HepG2 (cell line): ENCODE measurements around the gene SMIM45.

ENCODE experiments used
- AGO2 ChIP-seq: fragments of 200-400 bp; formaldehyde crosslinking; optimal IDR thresholded peaks from 2 replicates; pipeline ENCODE3; 2017; ENCODE audit warnings: mild to moderate bottlenecking, low read depth, low read length, moderate library complexity
- ATRX ChIP-seq: sonication (generic); formaldehyde crosslinking; IDR thresholded peaks from 2 replicates; pipeline ENCODE4 v1.4.0; 2020; ENCODE audit warnings: missing genetic modification reagents, borderline replicate concordance
- FOXA3 ChIP-seq: IDR thresholded peaks from 2 replicates; pipeline ENCODE4 v1.6.1; 2016; ENCODE audit warnings: missing genetic modification reagents, missing compliant biosample characterization
- GLMP ChIP-seq: sonication (generic); formaldehyde crosslinking; IDR thresholded peaks from 2 replicates; pipeline ENCODE4 v1.9.0; 2021; ENCODE audit warnings: missing genetic modification reagents, mild to moderate bottlenecking, borderline replicate concordance
- HIC2 ChIP-seq: sonication (generic); formaldehyde crosslinking; IDR thresholded peaks from 2 replicates; pipeline ENCODE4 v1.9.0; 2022; ENCODE audit warnings: low read depth, missing genetic modification reagents
- HNRNPL ChIP-seq: fragments of 200-400 bp; formaldehyde crosslinking; IDR thresholded peaks from 2 replicates; pipeline ENCODE4 v1.6.1; 2017; ENCODE audit warnings: mild to moderate bottlenecking, low read depth, low read length
- KMT2B ChIP-seq: IDR thresholded peaks from 2 replicates; pipeline ENCODE4 v1.6.1; 2016; ENCODE audit warnings: missing genetic modification reagents, missing compliant biosample characterization
- MXD4 ChIP-seq: IDR thresholded peaks from 2 replicates; pipeline ENCODE4 v1.6.1; 2016; ENCODE audit warnings: mild to moderate bottlenecking, missing biosample characterization, missing genetic modification reagents
- NCOA2 ChIP-seq: sonication (generic); formaldehyde crosslinking; IDR thresholded peaks from 2 replicates; pipeline ENCODE4 v1.8.0; 2022; ENCODE audit warnings: inconsistent platforms
- PCBP1 ChIP-seq: fragments of 200-400 bp; formaldehyde crosslinking; IDR thresholded peaks from 2 replicates; pipeline ENCODE4 v1.6.1; 2017; ENCODE audit warnings: mild to moderate bottlenecking, low read depth, low read length, borderline replicate concordance
- PRPF4 ChIP-seq: fragments of 200-400 bp; formaldehyde crosslinking; IDR thresholded peaks from 2 replicates; pipeline ENCODE4 v1.6.1; 2016; ENCODE audit warnings: low read length, low read depth; ENCODE audit not compliant: poor library complexity, severe bottlenecking
- PTBP1 ChIP-seq: fragments of 200-400 bp; formaldehyde crosslinking; IDR thresholded peaks from 2 replicates; pipeline ENCODE4 v1.6.1; 2018; ENCODE audit warnings: low read length, low read depth; ENCODE audit not compliant: poor library complexity, severe bottlenecking
- RXRA ChIP-seq: sonication (generic); formaldehyde crosslinking; IDR thresholded peaks from 2 replicates; pipeline ENCODE4 v1.5.1; 2020; ENCODE audit warnings: missing genetic modification reagents
- TRIM22 ChIP-seq: fragments of 450-650 bp; IDR thresholded peaks from 2 replicates; pipeline ENCODE4 v1.6.1; 2017
- ZBTB34 ChIP-seq: sonication (generic); formaldehyde crosslinking; IDR thresholded peaks from 2 replicates; pipeline ENCODE4 v1.8.0; 2022; ENCODE audit warnings: mild to moderate bottlenecking, missing genetic modification reagents
- ZFAT ChIP-seq: sonication (generic); formaldehyde crosslinking; conservative IDR thresholded peaks from 2 replicates; pipeline ENCODE4 v1.8.1; 2023; ENCODE audit warnings: missing genetic modification reagents, inconsistent platforms
- ZNF180 ChIP-seq: sonication (generic); formaldehyde crosslinking; IDR thresholded peaks from 2 replicates; pipeline ENCODE4 v1.4.0; 2020; ENCODE audit warnings: low read depth, missing genetic modification reagents, borderline replicate concordance
- ZNF234 ChIP-seq: sonication (generic); formaldehyde crosslinking; conservative IDR thresholded peaks from 2 replicates; pipeline ENCODE4 v1.5.1; 2020; ENCODE audit warnings: mild to moderate bottlenecking, missing genetic modification reagents
- ZNF441 ChIP-seq: sonication (generic); formaldehyde crosslinking; IDR thresholded peaks from 2 replicates; pipeline ENCODE4 v1.7.0; 2021; ENCODE audit warnings: missing genetic modification reagents, borderline replicate concordance
- ZNF652 ChIP-seq: IDR thresholded peaks from 2 replicates; pipeline ENCODE4 v1.6.1; 2016; ENCODE audit warnings: low read depth, borderline replicate concordance
- ZSCAN22 ChIP-seq: sonication (generic); formaldehyde crosslinking; IDR thresholded peaks from 2 replicates; pipeline ENCODE4 v1.4.0; 2020; ENCODE audit warnings: mild to moderate bottlenecking, missing genetic modification reagents
- TF ChIP-seq, protein P1 (sequence below): sonication (generic); formaldehyde crosslinking; IDR thresholded peaks from 2 replicates; pipeline ENCODE4 v1.5.0; 2020; ENCODE audit warnings: missing genetic modification reagents
- TF ChIP-seq, protein P2 (sequence below): sonication (generic); formaldehyde crosslinking; IDR thresholded peaks from 2 replicates; pipeline ENCODE4 v1.4.0; 2020; ENCODE audit warnings: missing genetic modification reagents

Gene SMIM45

DNA sequence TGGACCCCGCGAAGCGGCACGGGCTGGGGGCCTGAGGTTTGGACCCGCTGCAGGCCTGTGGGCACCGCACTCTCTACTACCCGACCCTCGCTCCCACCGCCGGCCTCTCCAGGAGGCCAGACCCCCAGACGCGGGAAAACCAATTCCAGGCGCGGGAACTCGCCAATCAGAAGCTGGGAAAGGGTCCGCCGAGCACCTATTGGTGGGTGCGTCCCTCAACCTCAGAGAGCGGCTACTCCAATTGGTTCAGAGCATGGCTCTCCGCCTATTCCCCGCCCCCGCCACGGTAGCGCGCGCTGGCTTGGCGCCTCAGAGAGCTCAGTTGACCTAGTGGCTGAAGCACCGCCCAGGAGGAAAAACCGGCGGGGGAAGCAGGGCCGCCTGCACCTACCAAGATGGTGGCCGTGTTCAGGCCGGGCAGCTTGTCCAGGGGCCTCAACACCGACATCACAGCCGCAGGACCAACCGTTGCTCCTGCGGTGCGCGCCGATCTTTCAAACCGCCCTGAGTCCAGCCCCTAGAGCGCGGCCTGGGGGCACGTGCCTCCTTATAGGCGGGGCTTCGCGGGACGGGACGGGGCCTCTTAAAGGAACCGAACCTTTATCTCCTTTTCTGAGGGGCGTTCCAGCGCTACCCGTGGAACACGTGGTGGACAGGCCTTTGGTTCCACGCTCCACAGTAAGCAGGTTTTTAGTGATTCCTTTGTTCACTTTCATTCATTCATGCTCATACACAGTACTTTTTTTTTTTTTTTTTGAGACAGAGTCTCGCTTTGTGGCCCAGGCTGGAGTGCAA is 5.1 kb upstream of the SMIM45 start, which contains the start of gene CENPM (continued):
- peak; percentile 10 for TF ChIP-seq AGO2
- TF ChIP-seq ZBTB34, result peak; percentile 72; the same call in 1 of the 2 replicates
- TF ChIP-seq, protein P1, sequence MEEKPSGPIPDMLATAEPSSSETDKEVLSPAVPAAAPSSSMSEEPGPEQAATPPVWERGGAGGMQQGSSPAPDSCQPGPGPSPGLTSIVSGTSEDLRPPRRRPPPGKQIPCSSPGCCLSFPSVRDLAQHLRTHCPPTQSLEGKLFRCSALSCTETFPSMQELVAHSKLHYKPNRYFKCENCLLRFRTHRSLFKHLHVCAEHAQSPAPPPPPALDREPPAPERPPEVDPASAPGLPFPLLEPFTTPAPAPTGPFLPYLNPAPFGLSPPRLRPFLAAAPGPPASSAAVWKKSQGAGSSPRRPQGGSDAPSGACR (CRISPR knock-in tag), result peak; percentile 89; the same call in 1 of the 2 replicates
- TF ChIP-seq KMT2B (CRISPR knock-in tag), result no peak; the same call in 1 of the 2 replicates
- TF ChIP-seq GLMP (CRISPR knock-in tag), result no peak
- 0 out of 2 replicates have a peak, but pooled peaks have one; percentile 67 for TF ChIP-seq HNRNPL
- TF ChIP-seq PCBP1, result no peak; the same call in 1 of the 2 replicates
- TF ChIP-seq PRPF4, result no peak
- peak; percentile 38 for TF ChIP-seq PTBP1
- TF ChIP-seq ZNF180 (CRISPR knock-in tag), result no peak
- peak; percentile 66; the same call in 1 of the 2 replicates for TF ChIP-seq MXD4 (CRISPR knock-in tag)
- no peak for TF ChIP-seq NCOA2 (CRISPR knock-in tag)
- TF ChIP-seq ZSCAN22 (CRISPR knock-in tag), result peak; percentile 72; the same call in 1 of the 2 replicates
- no peak for TF ChIP-seq ZNF652 (CRISPR knock-in tag)
- no peak for TF ChIP-seq ZFAT
- no peak for TF ChIP-seq ATRX (CRISPR knock-in tag)
- TF ChIP-seq, protein P2, sequence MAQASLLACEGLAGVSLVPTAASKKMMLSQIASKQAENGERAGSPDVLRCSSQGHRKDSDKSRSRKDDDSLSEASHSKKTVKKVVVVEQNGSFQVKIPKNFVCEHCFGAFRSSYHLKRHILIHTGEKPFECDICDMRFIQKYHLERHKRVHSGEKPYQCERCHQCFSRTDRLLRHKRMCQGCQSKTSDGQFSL (CRISPR knock-in tag), result peak; percentile 67; the same call in 1 of the 2 replicates
- TF ChIP-seq ZNF234 (CRISPR knock-in tag), result peak; percentile 56
- no peak; the same call in 1 of the 2 replicates for TF ChIP-seq FOXA3 (CRISPR knock-in tag)
- no peak for TF ChIP-seq TRIM22
- no peak; the same call in 1 of the 2 replicates for TF ChIP-seq RXRA
- TF ChIP-seq ZNF441 (CRISPR knock-in tag), result no peak
- no peak for TF ChIP-seq HIC2 (CRISPR knock-in tag)
